ENCODE measurements around the gene PALMD. TPM values are rescaled to one million over a fixed set of nuclear protein-coding genes. Genes with fewer than 3 reads are reported as not detected.

Gene PALMD
- total and polyA plus RNA-seq, 2 of the 8 experiments (the other 6 are each of a cell fraction or from before 2014, with no cell fraction given), result not detected

DNA sequence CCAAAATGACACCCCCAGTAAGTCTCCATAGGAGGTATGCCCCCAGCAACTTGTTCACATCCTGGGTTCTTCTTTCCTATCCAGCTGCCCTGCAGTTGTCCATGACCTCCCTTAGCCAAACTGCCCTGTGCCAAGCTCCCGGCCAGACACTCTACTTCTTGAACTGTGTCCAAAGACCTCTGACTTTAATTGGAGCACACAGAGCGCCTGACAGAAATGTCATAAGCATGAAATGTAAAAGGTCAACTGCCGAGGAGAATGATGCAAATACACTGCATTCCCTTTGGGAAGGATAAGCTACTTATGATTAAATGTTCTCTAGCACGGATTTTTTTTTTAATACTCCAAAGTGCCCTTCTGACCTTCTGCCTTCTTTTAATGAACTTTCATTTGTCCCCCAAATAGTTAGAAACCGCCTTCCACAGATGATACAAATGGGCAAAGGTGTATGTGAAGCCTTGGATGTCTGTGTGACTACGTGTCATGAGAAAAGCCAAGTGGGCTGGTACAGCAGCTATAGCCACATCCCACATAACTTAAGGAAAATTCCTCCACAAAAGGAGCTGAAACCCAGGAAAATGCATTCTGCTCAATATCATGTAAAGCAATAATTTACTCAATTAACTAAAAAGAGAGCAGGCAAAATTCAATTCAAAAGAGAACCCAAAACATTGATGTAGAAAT lies 26.8 kb downstream of the PALMD start:
- H2BK20ac ChIP-seq (ENCODE audit: low read length), result no peak overlapping the region
- H4K20me1 ChIP-seq (replicated peaks in 1 of 2; ENCODE audit: control insufficient read depth in 1 of 2, insufficient read depth in 2 of 2, low read length in 2 of 2), result no peaks in the 10 kb centered on the region
- H3K9ac ChIP-seq (replicated peaks in 1 of 4; ENCODE audit: extremely low read depth in 1 of 4, low read depth in 3 of 4, low read length in 3 of 4), result no peak overlapping the region
- no peak overlapping the region for H4K5ac ChIP-seq (ENCODE audit: insufficient read length, low read depth, low read length)
- CTCF ChIA-PET (ENCODE audit: partially characterized antibody), result interaction anchor here (1.0 to 3.5 kb wide), 2 partner anchors 13 to 15 kb away, joined by 4 to 23 read pairs; no protein-coding TSS in a partner anchor
- no peak overlapping the region for H2BK15ac ChIP-seq (ENCODE audit: low read length)
- no peaks in the 10 kb centered on the region for H3K4me1 ChIP-seq (replicated peaks in 1 of 4; ENCODE audit: control insufficient read depth in 3 of 4, insufficient read depth in 4 of 4, low read length in 3 of 4)
- no peaks in the 10 kb centered on the region for H3K79me2 ChIP-seq (ENCODE audit: control insufficient read depth in 1 of 2, insufficient read depth in 2 of 2, low read length in 2 of 2)
- 81% methylated on average over 6 of the region's 6 CpGs; no CpG with 5 or more reads in 1 of the 2 experiments for WGBS, 2 experiments (ENCODE audit: extremely low coverage in 1 of 2, insufficient coverage in 1 of 2, insufficient read length in 1 of 2, insufficient replicate concordance in 2 of 2, low coverage in 1 of 2, low lambda C conversion rate in 2 of 2, missing lambda C conversion rate in 1 of 2)
- POLR2A ChIA-PET (ENCODE audit: partially characterized antibody), result no interaction called here
- H3K36me3 ChIP-seq (ENCODE audit: control insufficient read depth in 2 of 4, insufficient read depth in 4 of 4, low read length in 3 of 4), result no peaks in the 10 kb centered on the region
- no peaks in the 10 kb centered on the region for H3K23me2 ChIP-seq (ENCODE audit: low read depth, low read length)
- H3K18ac ChIP-seq (ENCODE audit: extremely low read depth, low read length), result no peak overlapping the region
- H3K4me2 ChIP-seq (ENCODE audit: insufficient read depth in 1 of 2, low read depth in 2 of 2, low read length in 2 of 2), result no peak overlapping the region
- no peaks in the 10 kb centered on the region for H3K79me1 ChIP-seq (ENCODE audit: low read depth, low read length)
- H2BK120ac ChIP-seq (replicated peaks; ENCODE audit: low read depth, low read length), result no peak overlapping the region
- no peak for FAIRE-seq
- no peak overlapping the region for H2BK12ac ChIP-seq (ENCODE audit: low read depth, low read length)
- H3K23ac ChIP-seq (ENCODE audit: insufficient read length), result no peak overlapping the region
- peaks cover 0 to 1% (median 0%) of the 10 kb centered on the region in 4 experiments; a peak in 1 of 7 replicates for H3K27me3 ChIP-seq (replicated peaks in 1 of 4; ENCODE audit: control insufficient read depth in 3 of 4, extremely low read depth in 1 of 4, insufficient read depth in 3 of 4, low read length in 3 of 4)
- no peak overlapping the region for H2AK5ac ChIP-seq (ENCODE audit: low read depth, low read length)
- H3K9me3 ChIP-seq (ENCODE audit: insufficient read depth in 2 of 2, low read depth in 1 of 2, low read length in 1 of 2), result no peaks in the 10 kb centered on the region
- H3K56ac ChIP-seq (replicated peaks; ENCODE audit: insufficient read length, low read depth, low read length), result no peak overlapping the region
- no peak overlapping the region for H3K4me3 ChIP-seq (ENCODE audit: extremely low read depth in 1 of 4, insufficient read depth in 2 of 4, low read depth in 3 of 4, low read length in 4 of 4)
- H2AFZ ChIP-seq (ENCODE audit: low read length), result no peak overlapping the region
- TF ChIP-seq POU5F1 (IDR thresholded peaks at IDR 0.05; ENCODE audit: low read depth, low read length) (no peak), RNF2 (IDR thresholded peaks at IDR 0.05; ENCODE audit: borderline replicate concordance, low read depth, low read length, missing control alignments, poor library complexity, severe bottlenecking) (no peak), CREB1 (IDR thresholded peaks at IDR 0.05) (no peak), EP300 (IDR thresholded peaks at IDR 0.05; ENCODE audit: borderline replicate concordance in 1 of 2, low read depth in 2 of 2, low read length in 2 of 2) (no peak), GTF2F1 (IDR thresholded peaks at IDR 0.05; ENCODE audit: borderline replicate concordance, low read depth, low read length) (no peak), YY1 (IDR thresholded peaks at IDR 0.05; ENCODE audit: low read depth, low read length) (no peak), POLR2A (IDR thresholded peaks at IDR 0.05; ENCODE audit: control extremely low read depth in 1 of 2, low read depth in 2 of 2, low read length in 2 of 2) (no peak), SP1 (IDR thresholded peaks at IDR 0.05; ENCODE audit: low read depth, low read length) (no peak), RBBP5 (IDR thresholded peaks at IDR 0.05; ENCODE audit: borderline replicate concordance, low read depth, low read length) (no peak), SRF (IDR thresholded peaks at IDR 0.05; ENCODE audit: low read depth, low read length) (no peak), SIX5 (IDR thresholded peaks at IDR 0.05; ENCODE audit: low read depth, low read length) (no peak), RFX5 (IDR thresholded peaks at IDR 0.05; ENCODE audit: borderline replicate concordance, low read depth, low read length) (no peak), JUND (IDR thresholded peaks at IDR 0.05; ENCODE audit: low read length) (no peak)
- no peak overlapping the region; the same call in 1 of the 2 replicates for H4K8ac ChIP-seq (ENCODE audit: extremely low read depth, insufficient read depth, low read length)
- no peak overlapping the region for H3K27ac ChIP-seq (ENCODE audit: low read depth, low read length)
- H3K4ac ChIP-seq (replicated peaks; ENCODE audit: insufficient read length, low read depth, low read length), result no peak overlapping the region
- no peak overlapping the region for H2BK5ac ChIP-seq (ENCODE audit: low read depth, low read length)
- H4K91ac ChIP-seq (replicated peaks; ENCODE audit: insufficient read length, low read length), result no peak overlapping the region
- no peak for DNase-seq (ENCODE audit: low read depth in 1 of 2, low spot score in 2 of 2)
- no peak overlapping the region for H3K14ac ChIP-seq (ENCODE audit: insufficient read length)
